22Rv1 (cell line): Measurements from ENCODE around the gene IL1A.

Source experiments
- ZFX ChIP-seq: fragments of 450-650 bp; IDR thresholded peaks from 2 replicates; pipeline ENCODE4 v1.6.1; 2017; ENCODE audit warnings: antibody characterized with exemption, borderline replicate concordance
- TF ChIP-seq, protein P1 (sequence below): fragments of 450-650 bp; IDR thresholded peaks from 2 replicates; pipeline ENCODE4 v1.5.1; 2017; ENCODE audit warnings: mild to moderate bottlenecking

- TF ChIP-seq, protein P1, sequence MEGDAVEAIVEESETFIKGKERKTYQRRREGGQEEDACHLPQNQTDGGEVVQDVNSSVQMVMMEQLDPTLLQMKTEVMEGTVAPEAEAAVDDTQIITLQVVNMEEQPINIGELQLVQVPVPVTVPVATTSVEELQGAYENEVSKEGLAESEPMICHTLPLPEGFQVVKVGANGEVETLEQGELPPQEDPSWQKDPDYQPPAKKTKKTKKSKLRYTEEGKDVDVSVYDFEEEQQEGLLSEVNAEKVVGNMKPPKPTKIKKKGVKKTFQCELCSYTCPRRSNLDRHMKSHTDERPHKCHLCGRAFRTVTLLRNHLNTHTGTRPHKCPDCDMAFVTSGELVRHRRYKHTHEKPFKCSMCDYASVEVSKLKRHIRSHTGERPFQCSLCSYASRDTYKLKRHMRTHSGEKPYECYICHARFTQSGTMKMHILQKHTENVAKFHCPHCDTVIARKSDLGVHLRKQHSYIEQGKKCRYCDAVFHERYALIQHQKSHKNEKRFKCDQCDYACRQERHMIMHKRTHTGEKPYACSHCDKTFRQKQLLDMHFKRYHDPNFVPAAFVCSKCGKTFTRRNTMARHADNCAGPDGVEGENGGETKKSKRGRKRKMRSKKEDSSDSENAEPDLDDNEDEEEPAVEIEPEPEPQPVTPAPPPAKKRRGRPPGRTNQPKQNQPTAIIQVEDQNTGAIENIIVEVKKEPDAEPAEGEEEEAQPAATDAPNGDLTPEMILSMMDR = no peak
- TF ChIP-seq ZFX = no peak
Measured at GRCh38 chr2:112791019-112791418, 6.7 kb upstream of the IL1A start.
